Mucosa of descending colon (tissue), 3 donors: Measurements from ENCODE around the gene DENR. TPM values are rescaled to one million over a fixed set of nuclear protein-coding genes. Genes with fewer than 3 reads are reported as not detected.

Experiments used
- ATAC-seq: fragments of 200-7000 bp; cut with Tn5 transposase; one replicate; pipeline ENCODE4 v1.9.1; 2020; ENCODE audit warnings: mild to moderate bottlenecking, moderate library complexity
- DNase-seq, 3 donors: peaks; one replicate each; pipeline ENCODE4 v3.0.0-alpha.2; 2020
- H3K36me3 ChIP-seq: fragments of 200-600 bp; one replicate; pipeline ENCODE4 v1.8.0; 2021; ENCODE audit warnings: low read depth, mild to moderate bottlenecking
- H3K4me1 ChIP-seq: fragments of 200-600 bp; one replicate; pipeline ENCODE4 v1.8.0; 2021; ENCODE audit warnings: low read depth, mild to moderate bottlenecking
- H3K4me3 ChIP-seq: fragments of 200-600 bp; one replicate; pipeline ENCODE4 v1.8.0; 2021; ENCODE audit warnings: mild to moderate bottlenecking
- H3K9me3 ChIP-seq: fragments of 200-600 bp; one replicate; pipeline ENCODE4 v1.8.0; 2021; ENCODE audit warnings: mild to moderate bottlenecking
- intact Hi-C, 2 donors: fragments of 100-400 bp; cut with DNase I in 1 of 2; cut with micrococcal nuclease in 1 of 2; formaldehyde crosslinking; loops; one replicate each; pipeline versions ENCODE4 v1.11.0 to v1.11.1; 2022; cut with DNase I, micrococcal nuclease
- total RNA-seq, 3 donors: library from RNA; stranded (reverse); fragmentation: NEBNext Ultra II Directional in 2 of 3; extraction: Animal tissue kit (Norgen Biotek cat#: 25700) in 2 of 3; gene quantifications; one replicate each; pipeline versions ENCODE4 v1.2.1 to v1.2.4, GENCODE V29; 2021 to 2023
- TF ChIP-seq, protein P1 (sequence below): fragments of 200-600 bp; IDR thresholded peaks from one replicate; pipeline ENCODE4 v1.8.0; 2022; ENCODE audit warnings: antibody characterized with exemption, mild to moderate bottlenecking
- donor health status: DM: no; HTN: no; CAD: no; lungs with moderate emphysema.
- donor health status: DM: no; HTN: no; CAD: no.
- donor health status: DM: no; HTN: yes; CAD: no.

DENR gene
- total RNA-seq, 3 donors from 2014 or later = 30.9 to 40.3 (median 33.2) TPM

DNA sequence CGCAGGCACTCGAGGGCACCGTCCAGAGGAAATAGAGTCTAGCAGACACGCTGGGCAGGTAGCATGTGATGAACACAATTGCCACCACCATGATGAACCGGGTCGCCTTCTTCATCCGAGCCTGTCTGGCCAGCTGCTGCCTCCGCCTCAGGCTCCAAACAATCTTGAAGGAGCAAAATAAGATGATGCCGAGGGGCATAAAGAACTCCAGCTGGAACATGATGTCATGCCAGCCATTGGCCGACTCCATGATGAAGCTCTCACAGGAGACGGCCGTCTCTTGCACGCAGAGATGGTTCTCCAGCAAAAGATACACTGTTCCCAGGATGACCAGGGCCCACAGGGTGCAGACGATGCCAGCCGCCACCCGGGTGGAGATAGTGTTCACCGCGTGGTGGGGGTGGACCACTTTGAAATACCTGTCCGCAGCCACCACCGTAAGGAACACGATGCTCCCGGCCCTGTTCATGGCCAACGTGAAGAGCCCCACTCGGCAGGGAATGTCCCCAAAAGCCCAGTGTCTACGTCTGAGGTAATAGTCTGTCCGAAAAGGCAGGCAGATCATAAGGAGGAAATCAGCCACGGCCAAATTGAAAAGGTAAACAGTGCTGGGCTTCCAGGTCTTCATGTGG, 22.9 kb upstream of the DENR start:
- no peak for DNase-seq
- TF ChIP-seq, protein P1, sequence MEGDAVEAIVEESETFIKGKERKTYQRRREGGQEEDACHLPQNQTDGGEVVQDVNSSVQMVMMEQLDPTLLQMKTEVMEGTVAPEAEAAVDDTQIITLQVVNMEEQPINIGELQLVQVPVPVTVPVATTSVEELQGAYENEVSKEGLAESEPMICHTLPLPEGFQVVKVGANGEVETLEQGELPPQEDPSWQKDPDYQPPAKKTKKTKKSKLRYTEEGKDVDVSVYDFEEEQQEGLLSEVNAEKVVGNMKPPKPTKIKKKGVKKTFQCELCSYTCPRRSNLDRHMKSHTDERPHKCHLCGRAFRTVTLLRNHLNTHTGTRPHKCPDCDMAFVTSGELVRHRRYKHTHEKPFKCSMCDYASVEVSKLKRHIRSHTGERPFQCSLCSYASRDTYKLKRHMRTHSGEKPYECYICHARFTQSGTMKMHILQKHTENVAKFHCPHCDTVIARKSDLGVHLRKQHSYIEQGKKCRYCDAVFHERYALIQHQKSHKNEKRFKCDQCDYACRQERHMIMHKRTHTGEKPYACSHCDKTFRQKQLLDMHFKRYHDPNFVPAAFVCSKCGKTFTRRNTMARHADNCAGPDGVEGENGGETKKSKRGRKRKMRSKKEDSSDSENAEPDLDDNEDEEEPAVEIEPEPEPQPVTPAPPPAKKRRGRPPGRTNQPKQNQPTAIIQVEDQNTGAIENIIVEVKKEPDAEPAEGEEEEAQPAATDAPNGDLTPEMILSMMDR = no peak
- Histone ChIP-seq H3K9me3 (no peaks in the 10 kb centered on the region), H3K36me3 (no peaks in the 10 kb centered on the region), H3K4me1 (no peaks in the 10 kb centered on the region), H3K4me3 (no peak overlapping the region)
- intact Hi-C loops = no loop called here
- no peak for ATAC-seq

DNA sequence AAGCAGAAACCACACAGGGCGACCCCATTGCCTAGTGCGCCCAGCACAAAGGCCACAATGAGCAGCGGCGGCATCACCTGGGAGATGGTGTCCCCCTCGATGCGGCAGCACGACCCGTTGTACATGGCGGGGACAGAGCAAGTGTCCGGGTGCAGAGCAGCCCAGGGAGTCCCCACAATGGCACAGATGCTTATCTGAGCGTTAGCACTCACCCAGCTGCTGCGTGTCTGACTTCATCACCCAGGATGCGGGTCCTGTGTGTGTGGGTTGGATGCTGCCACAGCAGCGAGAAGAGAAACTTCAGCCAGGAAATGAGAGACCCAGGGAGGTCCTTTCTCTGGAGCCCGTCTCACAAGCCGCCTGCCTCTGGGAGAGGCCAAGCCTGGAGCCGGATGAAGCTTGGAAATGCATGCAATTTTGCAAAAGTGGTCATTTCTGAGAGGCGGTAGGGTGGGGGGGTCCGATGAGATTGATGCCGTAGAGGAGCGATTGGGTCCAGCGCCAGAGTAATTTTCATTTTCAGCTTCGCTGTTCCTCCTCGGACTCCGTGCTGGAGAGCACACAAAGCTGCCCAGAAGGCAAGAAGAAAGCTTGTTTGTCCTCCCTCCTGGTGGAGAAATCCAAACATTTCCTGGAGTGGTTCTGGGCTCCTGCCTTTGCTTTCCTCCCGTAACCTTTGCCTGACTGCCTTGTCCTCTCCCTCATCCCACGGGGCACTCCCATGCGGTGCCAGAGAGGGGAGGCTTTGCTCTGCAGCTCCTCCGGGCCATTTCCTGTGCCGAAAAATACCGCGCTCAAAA, 22.2 kb upstream of the DENR start, which contains the start of gene HCAR1:
Gene HCAR1 (minus strand): TSS at position 630 of the 800 bp plus-strand sequence. CDS start 505 bp downstream, at position 125.
- TF ChIP-seq, protein P1 = no peak
- ATAC-seq (peak; percentile 40), DNase-seq (no peak)
- Histone ChIP-seq H3K4me1 (no peaks in the 10 kb centered on the region), H3K9me3 (no peaks in the 10 kb centered on the region), H3K4me3 (no peak within 1 kb of the TSS), H3K36me3 (no peaks in the 10 kb centered on the region)
- intact Hi-C loops = no loop called here

DNA sequence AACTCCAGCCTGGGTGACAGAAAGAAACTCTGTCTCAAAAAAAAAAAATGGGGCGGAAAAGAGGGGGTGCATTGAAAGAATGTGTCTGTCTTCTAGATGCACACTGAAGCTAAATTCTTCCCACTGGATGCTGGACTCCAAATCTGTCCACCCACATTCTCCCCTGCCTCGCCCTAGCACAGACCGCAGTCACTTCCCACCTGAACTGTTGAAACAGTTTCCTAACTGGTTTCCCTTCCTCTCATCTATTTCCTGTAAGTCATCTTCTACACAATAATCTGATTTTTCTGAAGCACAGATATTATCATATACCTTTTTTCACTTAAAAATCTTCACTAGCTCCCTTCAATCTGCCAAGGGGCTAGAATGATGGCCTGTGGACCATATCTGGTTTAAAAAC, 20.5 kb upstream of the DENR start:
- TF ChIP-seq, protein P1 = no peak
- H3K4me1 ChIP-seq = no peaks in the 10 kb centered on the region
- ATAC-seq (no peak), DNase-seq (no peak)
- no peak overlapping the region for H3K4me3 ChIP-seq
- intact Hi-C loops = no loop called here
- no peaks in the 10 kb centered on the region for H3K36me3 ChIP-seq
- H3K9me3 ChIP-seq = no peaks in the 10 kb centered on the region

DNA sequence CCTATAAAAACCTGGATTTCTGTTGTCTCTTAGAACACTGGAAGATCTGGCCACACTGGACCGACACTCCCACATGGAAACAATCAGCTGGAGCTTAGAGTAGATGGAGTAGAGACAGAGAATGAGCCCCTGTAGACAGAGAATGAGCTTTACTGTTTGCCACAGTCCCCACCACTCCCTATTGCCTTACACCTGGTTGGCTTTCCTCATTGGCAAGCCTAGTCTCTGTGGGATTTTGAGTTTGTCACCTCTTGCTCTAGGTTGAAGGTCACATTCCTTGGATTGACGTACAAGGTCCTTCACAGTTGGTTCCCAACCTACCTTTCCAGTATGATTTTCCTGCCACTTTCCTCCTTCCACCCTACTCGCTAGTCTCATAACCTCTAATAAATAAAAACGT, 20.0 kb upstream of the DENR start:
- H3K36me3 ChIP-seq = no peaks in the 10 kb centered on the region
- intact Hi-C loops = no loop called here
- no peaks in the 10 kb centered on the region for H3K4me1 ChIP-seq
- ATAC-seq (no peak), DNase-seq (no peak)
- H3K4me3 ChIP-seq = no peak overlapping the region
- TF ChIP-seq, protein P1 = no peak
- no peaks in the 10 kb centered on the region for H3K9me3 ChIP-seq

DNA sequence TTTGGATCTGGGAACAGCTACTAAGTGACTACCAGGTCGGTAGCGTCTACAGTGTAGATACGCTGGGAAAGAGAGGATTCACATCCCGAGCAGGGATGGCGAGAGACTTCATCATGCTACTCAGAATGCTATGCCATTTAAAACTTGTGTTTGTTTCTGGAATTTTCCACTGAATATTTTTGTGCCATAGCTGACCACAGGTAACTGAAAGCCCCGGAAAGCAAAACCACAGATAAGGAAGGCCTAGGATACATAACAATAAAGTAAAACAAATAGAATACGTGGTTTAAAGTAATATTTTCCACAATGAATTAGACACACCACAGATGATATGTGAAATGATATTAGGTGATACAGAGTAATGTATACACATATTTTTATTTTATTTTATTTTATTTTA, 14.1 kb upstream of the DENR start:
- Histone ChIP-seq H3K36me3 (no peaks in the 10 kb centered on the region), H3K4me1 (no peaks in the 10 kb centered on the region), H3K9me3 (no peaks in the 10 kb centered on the region), H3K4me3 (no peak overlapping the region)
- DNase-seq (no peak), ATAC-seq (no peak)
- TF ChIP-seq, protein P1 = no peak
- intact Hi-C loops = no loop called here
